Caki2 (cell line): Measurements from ENCODE around the gene LMX1B. TPM values are rescaled to one million over a fixed set of nuclear protein-coding genes. Genes with fewer than 3 reads are reported as not detected.

Source experiments
- DNase-seq: peaks from one replicate; pipeline ENCODE4 v3.0.0-alpha.2; 2015; ENCODE audit warnings: low read depth
- in situ Hi-C: cut with HindIII; loops from 2 replicates; pipeline ENCODE4 v1.10.0; 2016; ENCODE audit warnings: low sequenced_read_pairs, low pct_unique_long_range_greater_than_20kb, mixed read lengths
- total RNA-seq: library from RNA; depleted of rRNA; stranded (reverse); fragments of >200 nt; shearing (Covaris generic); gene quantifications from 2 replicates; pipeline ENCODE4 v1.2.3, GENCODE V29; 2014; ENCODE audit warnings: low replicate concordance; rRNA removed

The LMX1B gene
- total RNA-seq, 1 experiment from 2014 or later: 0.47 TPM

DNA sequence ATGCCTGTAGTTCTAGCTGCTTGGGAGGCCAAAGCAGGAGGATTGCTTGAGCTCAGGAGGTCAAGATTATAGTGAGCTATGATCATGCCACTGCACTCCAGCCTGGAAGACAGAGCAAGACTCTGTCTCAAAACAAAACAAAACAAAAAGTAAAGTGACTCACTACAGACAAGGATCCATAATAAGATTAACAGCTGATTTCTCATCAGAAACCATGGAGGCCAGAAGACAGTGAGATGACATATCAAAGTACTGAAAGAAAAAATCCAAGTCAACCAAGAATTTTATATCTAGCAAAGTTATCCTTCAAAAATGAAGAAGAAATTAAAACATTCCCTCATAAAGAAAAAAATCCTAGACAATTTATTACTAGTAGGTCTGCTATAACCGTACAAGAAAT, 121.8 kb downstream of the LMX1B start:
- in situ Hi-C loops: no loop called here
- no peak for DNase-seq

DNA sequence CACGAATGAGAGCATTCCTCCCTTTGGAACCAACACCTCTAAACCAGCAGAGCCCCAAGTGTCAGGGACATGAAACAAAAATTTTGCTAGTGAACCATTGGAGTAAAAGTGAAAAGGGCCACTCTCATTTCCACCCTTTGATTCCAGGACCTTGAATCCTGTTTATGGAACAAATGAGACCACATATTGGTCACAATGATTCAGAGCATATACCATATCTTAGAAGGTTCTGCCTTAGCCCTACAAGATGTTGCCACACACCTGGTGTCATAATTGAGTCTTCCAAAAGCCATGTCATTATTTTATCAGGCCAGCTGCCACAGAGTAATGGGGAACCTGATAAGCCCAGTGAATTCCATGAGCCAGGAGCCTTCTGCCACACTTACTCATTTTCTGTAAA, 124.8 kb downstream of the LMX1B start:
- in situ Hi-C loops: no loop called here

DNA sequence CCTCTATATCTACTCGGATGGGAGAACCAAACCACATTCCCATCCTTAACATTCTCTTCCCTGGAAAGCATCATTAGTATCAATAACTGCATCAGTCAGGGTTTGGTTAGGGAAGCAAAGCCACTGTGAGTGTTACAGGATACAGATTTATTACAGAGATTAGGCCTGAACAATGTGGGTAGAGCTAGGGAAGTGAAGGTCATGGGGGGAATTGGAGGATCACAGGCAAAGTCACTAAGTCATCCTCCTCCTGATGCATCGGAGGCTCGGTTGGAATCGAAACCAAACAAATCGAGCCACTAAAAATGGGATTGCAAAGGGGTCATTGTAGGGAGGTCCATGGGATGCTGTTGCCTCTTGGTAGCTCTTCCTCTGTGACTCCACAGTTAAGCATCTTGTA, 129.3 kb downstream of the LMX1B start:
- in situ Hi-C loops: no loop called here
- no peak for DNase-seq

More for the DNA sequence above, 124.8 kb downstream of the LMX1B start:
- no peak for DNase-seq

DNA sequence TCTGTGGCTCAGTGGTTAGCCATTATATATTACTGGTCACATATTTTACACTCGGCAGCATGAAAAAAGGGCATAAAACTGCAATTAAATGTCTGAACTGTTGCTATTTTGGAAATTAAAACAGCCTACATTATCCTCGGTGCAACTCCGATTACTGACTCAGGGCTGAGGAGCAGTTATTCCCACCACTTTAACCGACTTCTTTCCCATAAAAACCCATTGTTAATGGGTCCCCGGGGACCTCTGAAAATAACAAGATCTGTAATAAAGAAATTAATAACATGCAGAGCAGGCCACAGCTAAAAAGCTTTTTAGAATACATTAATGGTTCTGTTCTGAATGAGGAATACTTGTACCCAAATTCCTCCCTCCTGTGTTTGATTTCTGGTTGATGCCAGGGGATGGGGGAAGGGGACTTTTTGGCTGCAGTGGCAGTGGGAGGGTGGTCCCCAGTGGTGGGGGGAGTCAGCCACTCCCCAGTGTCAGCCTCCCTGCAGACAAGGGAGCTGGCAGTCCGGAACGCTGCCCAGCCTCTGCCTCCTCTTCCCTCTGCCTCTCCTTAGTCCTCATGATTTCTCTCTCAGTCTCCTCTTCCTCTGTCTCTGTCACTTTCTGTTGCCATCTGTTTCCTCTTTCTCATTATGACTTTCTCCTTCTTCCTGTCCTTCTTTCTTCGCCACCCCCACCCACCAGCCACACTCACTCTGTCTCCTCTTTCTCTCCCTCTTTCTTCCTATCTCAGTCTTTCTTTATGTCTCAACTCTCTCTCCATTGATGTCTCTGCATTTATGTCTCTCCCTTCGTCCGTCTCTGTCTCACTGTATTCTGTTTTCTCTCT, 132.1 kb downstream of the LMX1B start:
- in situ Hi-C loops: no loop called here

More for the DNA sequence above, 132.1 kb downstream of the LMX1B start:
- DNase-seq: no peak

Other genes starting within 250 kb of the LMX1B start
- gene ZBTB43, start 191.1 kb downstream of the LMX1B start, total RNA-seq: 0.49 and 0.98 TPM in 2 replicates
- gene ZBTB34, start 246.7 kb downstream of the LMX1B start, total RNA-seq: 3.4 and 4.1 TPM in 2 replicates